Ishikawa (cell line): Measurements from ENCODE around the gene FBXO10.

Source experiments
- CEBPB ChIP-seq: IDR thresholded peaks from 2 replicates; pipeline ENCODE4 v1.6.1; 2012
- CREB1 ChIP-seq: IDR thresholded peaks from 2 replicates; pipeline ENCODE4 v1.6.1; 2012; ENCODE audit warnings: low read depth
- EGR1 ChIP-seq: IDR thresholded peaks from 2 replicates; pipeline ENCODE4 v1.6.1; 2012
- EP300 ChIP-seq: IDR thresholded peaks from 2 replicates; pipeline ENCODE4 v1.6.1; 2012; ENCODE audit warnings: borderline replicate concordance
- FOXM1 ChIP-seq: IDR thresholded peaks from 2 replicates; pipeline ENCODE4 v1.6.1; 2012; ENCODE audit warnings: low read depth, borderline replicate concordance
- MAX ChIP-seq: IDR thresholded peaks from 2 replicates; pipeline ENCODE4 v1.6.1; 2012
- NFIC ChIP-seq: IDR thresholded peaks from 2 replicates; pipeline ENCODE4 v1.6.1; 2012
- RAD21 ChIP-seq: IDR thresholded peaks from 2 replicates; pipeline ENCODE4 v1.6.1; 2012; ENCODE audit warnings: low read depth
- REST ChIP-seq: IDR thresholded peaks from 2 replicates; pipeline ENCODE4 v1.6.1; 2012; ENCODE audit warnings: low read depth, mild to moderate bottlenecking
- TAF1 ChIP-seq: IDR thresholded peaks from 2 replicates; pipeline ENCODE4 v1.6.1; 2012; ENCODE audit warnings: low read depth, mild to moderate bottlenecking
- TCF12 ChIP-seq: IDR thresholded peaks from 2 replicates; pipeline ENCODE4 v1.6.1; 2012; ENCODE audit warnings: low read depth
- TEAD4 ChIP-seq: IDR thresholded peaks from 2 replicates; pipeline ENCODE4 v1.6.1; 2012
- YY1 ChIP-seq: IDR thresholded peaks from 2 replicates; pipeline ENCODE4 v1.6.1; 2012; ENCODE audit warnings: low read depth
- ZBTB7A ChIP-seq: IDR thresholded peaks from 2 replicates; pipeline ENCODE4 v1.6.1; 2012; ENCODE audit warnings: low read depth
- TF ChIP-seq, protein P1 (sequence below): IDR thresholded peaks from 2 replicates; pipeline ENCODE4 v1.6.1; 2012

The FBXO10 gene

GRCh38 chr9:37575921-37576721, at the start of gene FBXO10:
TSS of gene FBXO10 (minus strand) at chr9:37576380. CDS start at chr9:37541768, 34,612 bp downstream.
- TF ChIP-seq EP300 (no peak), TCF12 (no peak; the same call in 1 of the 2 replicates), CEBPB (no peak), YY1 (0 out of 2 replicates have a peak, but pooled peaks have one; percentile 25), TEAD4 (no peak), CREB1 (no peak), EGR1 (peak; percentile 80), MAX (peak; percentile 59), NFIC (no peak), REST (no peak), FOXM1 (no peak), ZBTB7A (0 out of 2 replicates have a peak, but pooled peaks have one; percentile 6), RAD21 (no peak)
- TF ChIP-seq, protein P1, sequence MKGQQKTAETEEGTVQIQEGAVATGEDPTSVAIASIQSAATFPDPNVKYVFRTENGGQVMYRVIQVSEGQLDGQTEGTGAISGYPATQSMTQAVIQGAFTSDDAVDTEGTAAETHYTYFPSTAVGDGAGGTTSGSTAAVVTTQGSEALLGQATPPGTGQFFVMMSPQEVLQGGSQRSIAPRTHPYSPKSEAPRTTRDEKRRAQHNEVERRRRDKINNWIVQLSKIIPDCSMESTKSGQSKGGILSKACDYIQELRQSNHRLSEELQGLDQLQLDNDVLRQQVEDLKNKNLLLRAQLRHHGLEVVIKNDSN: peak; percentile 95

DNA sequence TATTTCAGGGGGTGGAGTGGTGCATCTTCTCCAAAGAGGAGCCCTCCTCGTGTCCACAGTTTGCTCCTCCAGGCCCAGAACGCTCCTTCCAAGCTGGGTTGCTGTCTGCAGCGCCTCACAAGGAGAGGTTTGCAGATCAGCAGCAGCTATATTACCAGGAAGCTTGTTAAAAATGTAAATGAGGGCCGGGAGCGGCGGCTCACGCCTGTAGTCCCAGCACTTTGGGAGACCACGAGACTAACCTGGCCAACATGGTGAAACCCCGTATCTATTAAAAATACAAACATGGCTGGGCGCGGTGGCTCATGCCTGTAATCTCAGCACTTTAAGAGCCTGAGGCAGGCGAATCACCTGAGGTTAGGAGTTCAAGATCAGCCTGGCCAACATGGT, 49.6 kb upstream of the FBXO10 start:
- TF ChIP-seq ZBTB7A: no peak
- no peak for TF ChIP-seq REST
- no peak for TF ChIP-seq TEAD4
- TF ChIP-seq FOXM1: no peak
- TF ChIP-seq, protein P1: no peak
- TF ChIP-seq RAD21: no peak
- no peak for TF ChIP-seq CEBPB
- no peak for TF ChIP-seq CREB1
- no peak for TF ChIP-seq EGR1
- TF ChIP-seq TCF12: no peak
- no peak for TF ChIP-seq NFIC

GRCh38 chr9:37625036-37625757, 49.0 kb upstream of the FBXO10 start:
- TF ChIP-seq TAF1: no peak
- no peak for TF ChIP-seq TCF12
- TF ChIP-seq EGR1: no peak
- peak; percentile 69 for TF ChIP-seq REST

- TF ChIP-seq MAX (no peak), CEBPB (no peak), NFIC (no peak), TCF12 (no peak), CREB1 (no peak), YY1 (no peak), TAF1 (no peak)
These were observed 47.9 kb upstream of the FBXO10 start for GRCh38 chr9:37624073-37624472.
